Measurements from ENCODE around the gene COPS2.
"Not testable (repeated sequence)": the region's sequence is repeated elsewhere in the genome, so short reads cannot be mapped to it uniquely, and the experiment has no call there.

The COPS2 gene

GRCh38 chr15:49110158-49110944, 45.0 kb downstream of the COPS2 start:
- no peak for DNase-seq (ENCODE audit: low read depth in 3 of 3, low spot score in 1 of 3)

GRCh38 chr15:49103002-49103401, 52.4 kb downstream of the COPS2 start:
- DNase-seq (ENCODE audit: low read depth in 3 of 3, low spot score in 1 of 3) = no peak

- DNase-seq (ENCODE audit: low read depth in 3 of 3, low spot score in 1 of 3) = no peak
These were observed 53.9 kb downstream of the COPS2 start for GRCh38 chr15:49101536-49101935.

- no peak for DNase-seq (ENCODE audit: low read depth in 3 of 3, low spot score in 1 of 3)
These were observed 59.2 kb downstream of the COPS2 start for GRCh38 chr15:49096090-49096750.

GRCh38 chr15:49094923-49095322, 60.5 kb downstream of the COPS2 start:
- DNase-seq (ENCODE audit: low read depth in 3 of 3, low spot score in 1 of 3) = no peak

GRCh38 chr15:49093252-49094105, 61.9 kb downstream of the COPS2 start:
- no peak for DNase-seq (ENCODE audit: low read depth in 3 of 3, low spot score in 1 of 3)

- no peak for DNase-seq (ENCODE audit: low read depth in 3 of 3, low spot score in 1 of 3)
These were observed 66.4 kb downstream of the COPS2 start for GRCh38 chr15:49088996-49089395.

- DNase-seq (ENCODE audit: low read depth in 3 of 3, low spot score in 1 of 3) = no peak
These were observed 69.5 kb downstream of the COPS2 start for GRCh38 chr15:49085696-49086459.

- no peak for DNase-seq (ENCODE audit: low read depth in 3 of 3, low spot score in 1 of 3)
These were observed 71.2 kb downstream of the COPS2 start for GRCh38 chr15:49084285-49084570.

GRCh38 chr15:49083401-49084284, 71.8 kb downstream of the COPS2 start:
- no peak for DNase-seq (ENCODE audit: low read depth in 3 of 3, low spot score in 1 of 3)

GRCh38 chr15:49082960-49083359, 72.4 kb downstream of the COPS2 start:
- no peak for DNase-seq (ENCODE audit: low read depth in 3 of 3, low spot score in 1 of 3)

GRCh38 chr15:49079340-49080039, 75.9 kb downstream of the COPS2 start:
- no peak for DNase-seq (ENCODE audit: low read depth in 3 of 3, low spot score in 1 of 3)

- no peak for DNase-seq (ENCODE audit: low read depth in 3 of 3, low spot score in 1 of 3)
These were observed 79.5 kb downstream of the COPS2 start for GRCh38 chr15:49075881-49076280.

- not testable (repeated sequence) for DNase-seq (ENCODE audit: low read depth in 3 of 3, low spot score in 1 of 3)
These were observed 80.7 kb downstream of the COPS2 start for GRCh38 chr15:49074589-49075287.
